ENCODE measurements around the gene MRPL28.
"Not testable (repeated sequence)": the region's sequence is repeated elsewhere in the genome, so short reads cannot be mapped to it uniquely, and the experiment has no call there.

The MRPL28 gene

DNA sequence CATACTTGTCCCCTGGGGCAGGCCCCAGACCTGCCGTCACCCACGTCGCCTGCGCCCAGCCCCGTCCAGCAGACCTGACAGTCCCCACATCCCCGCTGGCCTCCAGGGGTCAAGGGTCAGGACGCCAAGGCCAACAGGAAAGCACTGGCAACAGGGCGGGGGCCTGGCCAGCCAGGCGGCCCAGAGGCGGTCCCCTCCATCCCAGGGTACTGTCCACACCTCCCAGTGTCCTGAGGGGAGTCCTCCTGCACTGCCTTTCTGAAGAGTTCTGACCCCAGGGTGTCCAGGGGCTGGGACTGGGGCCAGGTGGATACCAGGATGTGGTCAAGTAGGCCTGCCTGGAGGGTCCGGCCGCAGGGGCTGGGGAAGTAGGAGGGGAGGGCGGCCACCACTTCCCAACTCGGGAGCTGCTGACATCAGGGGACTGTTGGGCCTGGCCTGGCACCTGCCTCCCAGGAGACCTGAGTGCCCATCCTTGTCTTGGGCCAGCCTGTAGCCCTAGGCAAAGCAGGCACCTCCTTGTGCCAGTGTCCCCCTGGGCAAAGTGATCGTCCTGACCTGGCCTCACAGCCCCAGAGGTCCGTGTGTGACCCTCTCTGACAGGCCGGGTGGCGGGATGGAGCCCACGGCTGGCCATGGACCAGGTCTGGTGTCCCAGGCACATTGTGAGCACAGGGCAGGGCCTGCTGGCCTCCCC lies 11.1 kb downstream of the MRPL28 start:
- DNase-seq: no peak

DNA sequence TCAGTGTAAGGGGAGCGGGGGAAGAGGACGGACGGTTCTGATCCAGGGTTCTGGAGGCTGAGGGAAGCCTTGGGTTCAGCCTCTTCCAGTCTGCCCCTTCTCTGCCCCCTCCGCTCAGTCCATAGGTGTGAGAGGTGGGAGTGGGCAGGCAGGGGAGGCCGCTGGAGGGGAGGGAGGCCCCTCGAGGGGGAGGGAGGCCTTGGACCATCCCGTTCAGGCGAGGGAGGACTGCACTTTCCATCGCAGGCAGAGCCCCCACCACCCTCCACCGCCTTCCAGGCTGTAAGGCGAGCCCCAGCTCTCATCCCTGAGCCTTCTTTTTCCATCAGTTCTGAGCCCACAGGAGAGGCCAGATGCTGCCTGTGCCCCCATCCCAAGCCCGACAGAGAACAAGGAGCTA lies 13.6 kb downstream of the MRPL28 start:
- DNase-seq: no peak

DNA sequence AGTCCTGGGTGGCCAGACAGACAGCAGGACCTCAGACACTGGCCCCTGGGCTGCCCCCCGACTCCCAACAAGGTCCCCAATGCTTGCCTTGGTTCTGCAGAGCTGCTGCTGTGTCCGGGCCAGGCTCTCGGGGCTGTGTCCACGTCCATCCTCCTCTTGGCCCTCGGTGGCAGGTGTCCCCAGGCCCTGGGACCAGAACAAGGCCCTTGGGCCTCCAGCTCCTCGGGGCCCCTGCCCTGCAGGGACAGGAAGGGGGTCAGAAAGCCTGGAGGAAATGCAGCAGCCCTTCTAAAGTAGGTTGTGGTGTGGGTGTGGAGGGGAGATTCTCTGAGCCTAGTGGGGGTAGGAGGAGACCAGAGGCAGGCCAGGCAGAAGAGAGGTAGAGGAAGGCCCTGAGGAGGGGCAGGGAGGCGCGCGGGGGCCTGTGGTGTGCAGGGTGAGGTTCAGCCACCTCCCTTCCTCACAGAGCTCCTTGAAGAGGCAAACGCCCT lies 15.3 kb downstream of the MRPL28 start:
- DNase-seq: peak; percentile 47

DNA sequence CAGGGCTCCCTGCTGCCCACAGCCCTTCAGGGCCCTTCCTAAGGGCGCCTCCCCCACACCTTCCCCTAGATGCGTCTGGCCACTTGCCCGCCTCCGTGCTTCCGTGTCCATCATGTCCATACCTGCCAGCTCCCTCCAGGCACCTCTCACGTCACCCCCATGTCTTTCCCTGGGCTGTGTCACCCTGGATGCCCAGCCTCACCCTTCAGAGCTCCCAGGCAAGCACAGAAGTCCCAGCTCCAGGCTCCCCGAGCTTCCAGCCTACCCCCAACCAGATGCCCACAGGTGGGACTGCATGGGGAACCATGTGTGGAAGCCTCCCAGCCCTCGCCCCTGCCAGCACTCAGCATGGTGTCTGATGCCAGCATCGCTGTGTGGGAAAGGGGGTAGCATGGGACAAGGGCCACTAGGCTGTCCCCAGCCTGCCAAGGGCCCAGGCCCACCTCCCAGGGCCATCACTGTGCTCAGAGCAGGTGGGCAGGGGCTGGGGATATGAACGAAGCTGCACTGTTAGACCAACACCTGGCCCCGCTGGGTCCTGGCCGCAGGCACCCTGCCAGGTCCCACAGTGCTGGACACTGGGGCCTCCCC lies 16.0 kb downstream of the MRPL28 start:
- DNase-seq: no peak

DNA sequence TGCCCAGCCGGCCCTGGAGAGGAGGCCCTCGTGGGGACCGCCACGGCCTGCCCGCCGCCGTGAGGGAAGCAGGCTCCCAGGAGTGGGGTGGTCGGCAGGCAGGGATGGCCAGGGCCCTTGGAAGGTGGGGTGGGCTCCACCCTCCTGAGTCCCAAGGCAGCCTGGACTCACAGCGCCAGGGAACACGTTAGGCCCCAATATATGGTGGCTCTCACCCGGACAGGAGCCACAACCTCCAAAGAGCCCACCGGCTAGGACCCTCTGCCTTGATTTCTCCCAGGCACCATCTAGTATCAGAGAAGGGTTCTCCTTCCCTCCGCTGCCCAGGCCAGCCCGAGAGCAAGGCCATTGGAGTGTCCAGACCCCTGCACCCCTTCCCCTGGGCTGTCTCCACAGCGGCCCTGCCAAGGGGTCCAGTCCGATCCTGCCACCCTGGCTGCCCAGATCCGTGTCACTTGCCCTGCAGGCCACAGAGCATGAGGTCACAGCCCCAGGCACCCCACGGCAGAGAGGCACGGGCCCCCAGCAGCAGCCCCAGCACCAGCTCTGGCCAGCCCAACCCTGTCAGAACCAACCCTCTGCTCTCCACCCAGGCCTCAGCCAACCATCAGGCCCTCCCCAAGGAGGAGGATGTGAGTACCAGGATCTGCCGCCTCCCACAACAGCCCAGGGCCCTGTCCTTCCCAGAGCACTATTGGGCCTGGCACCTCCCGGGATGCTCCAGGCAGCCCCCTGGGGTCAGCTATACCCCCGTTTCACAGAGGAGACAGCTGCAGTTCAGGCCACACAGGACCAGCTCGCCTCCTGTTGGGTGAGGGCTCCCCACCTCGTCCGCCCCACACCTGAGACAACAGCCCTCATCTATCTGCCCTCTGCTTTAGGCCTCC lies 16.7 kb downstream of the MRPL28 start:
- no peak for DNase-seq

DNA sequence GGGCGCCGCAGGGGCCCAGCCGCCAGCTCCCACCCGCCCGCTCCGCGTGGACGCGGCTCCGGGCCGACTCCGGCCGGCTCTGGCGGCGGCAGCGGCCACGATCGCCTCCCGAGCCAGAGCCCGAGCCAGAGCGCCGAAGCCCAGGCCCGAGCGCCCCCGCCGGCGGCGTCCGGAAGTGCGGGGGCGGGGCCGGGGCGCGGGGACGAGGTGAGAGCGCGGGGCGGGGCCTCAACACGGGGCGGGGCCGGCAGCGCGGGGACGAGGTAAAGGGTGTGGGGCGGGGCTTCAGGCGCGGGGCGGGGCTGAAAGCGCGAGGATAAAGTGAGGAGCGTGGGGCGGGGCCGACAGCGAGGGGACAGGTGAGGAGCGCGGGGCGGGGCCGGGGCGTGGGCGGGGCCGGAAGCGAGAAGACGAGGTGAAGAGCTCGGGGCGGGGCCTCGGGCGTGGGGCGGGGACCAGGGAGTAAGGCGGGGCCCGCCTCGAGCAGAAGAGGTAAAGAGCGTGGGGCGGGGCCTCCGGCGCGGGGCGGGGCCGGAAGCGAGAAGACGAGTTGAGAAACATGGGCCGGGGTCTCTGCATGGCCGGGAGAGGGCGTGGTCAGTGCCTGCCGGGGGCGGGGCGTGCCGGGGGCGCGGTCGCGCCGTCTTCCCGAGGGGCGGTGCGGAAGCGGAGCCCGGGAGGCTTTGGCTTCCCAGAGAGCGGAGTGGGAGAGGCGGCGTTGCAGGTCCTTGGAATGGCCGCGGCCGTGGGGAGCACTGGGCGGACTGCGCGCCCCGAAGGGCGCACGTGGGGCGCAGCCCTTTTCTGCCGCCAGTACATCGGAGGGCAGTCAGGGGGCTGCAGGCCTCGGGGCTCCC lies 17.6 kb downstream of the MRPL28 start, which contains the start of gene AXIN1:
AXIN1 (minus strand) TSS at position 177 of the 857 bp plus-strand sequence. CDS start 5,698 bp downstream, outside the sequence.
- DNase-seq: peak; percentile 100

DNA sequence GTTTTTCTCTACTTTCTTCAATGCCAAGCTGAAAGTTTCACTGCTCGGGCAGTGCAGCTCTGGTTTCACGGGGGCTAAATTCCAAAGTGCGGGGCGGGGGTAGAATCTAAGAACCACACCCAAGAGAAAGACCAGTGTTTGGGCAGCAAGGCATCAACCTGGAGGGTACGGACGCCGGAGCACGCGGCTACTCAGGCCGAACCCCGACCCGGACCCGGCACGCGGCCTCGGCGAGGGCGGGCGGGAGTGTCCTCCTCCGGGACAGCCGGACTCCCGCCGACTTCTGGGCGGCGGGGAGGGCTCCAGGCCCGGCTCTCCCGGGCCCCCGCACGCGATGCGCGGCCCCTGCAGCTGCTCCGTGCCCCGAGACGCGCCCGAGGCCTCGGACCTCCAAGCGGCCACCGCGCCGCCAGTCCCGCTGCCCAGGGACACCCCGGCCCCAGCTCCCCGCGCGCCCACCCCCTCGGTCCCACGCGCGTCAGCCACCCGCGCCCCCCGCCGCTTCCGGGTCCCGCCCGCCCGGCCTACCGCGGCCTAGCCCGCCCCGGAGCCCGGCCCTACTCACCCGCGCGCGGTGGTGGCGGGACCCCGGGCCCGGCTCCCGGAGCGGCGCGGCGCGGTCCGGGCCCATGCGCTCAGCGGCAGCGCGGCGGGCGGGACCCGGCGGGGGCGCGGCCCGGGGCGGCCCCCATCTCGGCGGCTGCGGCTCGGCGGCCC lies 18.4 kb downstream of the MRPL28 start:
- DNase-seq: peak; percentile 26

DNA sequence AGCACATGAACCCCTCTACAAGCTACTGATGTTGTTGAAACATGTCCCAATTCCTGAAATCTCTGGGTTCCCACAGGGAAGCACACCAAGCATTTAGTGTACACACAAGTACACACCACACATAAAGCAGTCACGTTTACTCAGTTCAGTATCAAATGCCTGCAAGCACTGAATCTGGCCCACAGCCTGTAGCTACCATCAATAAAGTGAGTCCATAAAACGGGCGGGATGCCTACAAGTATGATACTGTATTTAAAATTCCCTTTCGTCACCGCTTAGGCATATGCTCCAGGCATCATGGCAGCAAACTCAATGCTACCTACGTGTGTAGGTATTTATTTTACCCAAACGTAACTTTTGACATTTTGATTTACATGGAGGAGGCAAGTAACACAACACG lies 20.1 kb downstream of the MRPL28 start:
- no peak for DNase-seq

DNA sequence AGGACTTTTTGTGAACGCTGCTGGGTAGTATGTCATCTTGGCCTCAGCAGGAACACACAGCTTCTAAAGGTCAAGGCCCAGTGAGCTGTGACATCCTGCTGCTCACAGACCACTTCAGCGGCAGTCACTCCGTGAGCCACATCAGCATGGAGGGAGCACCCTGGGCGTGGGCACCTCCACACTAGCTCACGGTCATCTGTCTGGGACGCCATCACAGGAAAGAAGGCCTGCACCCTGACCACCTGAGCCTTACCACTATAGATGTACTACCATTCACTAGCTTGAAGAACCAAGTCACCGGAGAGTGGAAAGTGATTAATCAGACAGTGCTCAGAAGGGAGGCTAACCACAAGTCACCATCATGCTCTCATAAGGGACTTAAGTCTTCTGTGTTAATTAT lies 21.1 kb downstream of the MRPL28 start:
- DNase-seq: no peak

DNA sequence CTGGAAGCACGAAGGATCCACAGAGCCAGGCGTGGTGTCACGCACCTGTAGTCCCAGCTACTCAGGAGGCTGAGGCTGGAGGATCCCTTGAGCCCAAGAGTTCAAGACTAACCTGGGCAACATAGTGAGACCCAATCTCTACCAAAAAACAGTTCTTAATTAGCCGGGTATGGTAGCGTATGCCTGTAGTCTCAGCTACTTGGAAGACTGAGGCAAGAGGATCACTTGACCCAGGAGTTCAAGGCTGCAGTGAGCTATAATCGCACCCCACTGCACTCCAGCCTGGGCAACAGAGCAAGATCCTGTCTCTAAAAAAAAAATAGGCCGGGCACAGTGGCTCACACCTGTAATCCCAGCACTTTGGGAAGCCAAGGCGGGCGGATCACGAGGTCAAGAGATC lies 21.8 kb downstream of the MRPL28 start:
- DNase-seq: not testable (repeated sequence)

DNA sequence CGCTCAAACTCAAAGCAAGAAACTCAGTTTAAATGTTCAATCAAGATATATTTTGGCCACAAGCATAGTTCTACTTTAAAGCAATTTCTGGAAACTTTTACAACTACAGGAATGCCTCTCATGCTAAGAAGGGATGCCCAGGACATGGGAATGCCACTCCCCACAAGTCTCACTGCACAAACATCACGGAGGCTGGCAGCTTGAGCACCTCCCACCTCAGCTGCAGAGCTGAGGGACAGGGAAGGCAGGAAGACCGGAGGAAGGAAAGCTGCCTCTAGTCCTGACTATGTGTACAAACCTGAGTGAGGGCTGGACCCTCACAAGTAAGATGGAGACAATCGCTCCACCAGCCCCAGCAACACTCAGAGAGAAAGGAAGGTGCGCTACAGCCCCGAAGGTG lies 23.1 kb downstream of the MRPL28 start:
- DNase-seq: no peak

DNA sequence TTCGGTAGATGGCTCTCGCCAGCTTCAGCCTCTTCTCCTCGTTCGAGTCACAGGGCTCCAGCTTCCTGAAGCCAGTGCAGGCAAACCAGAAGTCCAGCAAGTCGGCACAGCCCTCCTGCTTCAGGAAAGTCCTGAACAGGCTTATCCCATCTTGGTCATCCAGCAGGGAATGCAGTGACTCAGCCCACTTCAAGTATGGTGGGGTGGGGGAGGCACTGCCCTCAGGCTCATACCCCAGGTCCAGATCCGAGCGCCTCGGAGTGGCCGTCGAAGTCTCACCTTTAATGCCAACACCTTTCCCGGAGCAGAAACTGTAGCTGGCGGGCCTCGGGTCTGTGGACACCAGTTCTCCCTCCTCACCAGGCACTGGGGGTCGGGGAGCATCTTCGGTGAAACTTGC lies 23.8 kb downstream of the MRPL28 start:
- no peak for DNase-seq

DNA sequence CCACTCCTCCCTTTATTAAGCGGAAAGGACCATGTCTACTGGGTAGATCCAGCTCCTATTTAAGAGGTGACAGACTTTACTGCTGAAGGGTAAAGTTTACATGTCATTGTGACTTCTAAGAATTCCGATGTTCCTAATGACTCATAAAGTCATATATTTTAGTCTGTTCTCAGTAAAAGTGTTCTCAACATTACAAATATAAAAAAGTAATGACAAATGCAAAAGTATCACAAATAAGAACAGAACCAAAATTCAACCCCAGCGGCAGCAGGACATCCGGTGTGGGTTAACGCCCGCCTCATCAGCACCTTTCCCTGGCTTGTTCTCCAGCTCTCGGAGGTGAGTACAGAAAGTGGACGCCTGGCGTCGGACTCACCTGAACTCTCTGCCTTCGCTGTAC lies 24.6 kb downstream of the MRPL28 start:
- no peak for DNase-seq

DNA sequence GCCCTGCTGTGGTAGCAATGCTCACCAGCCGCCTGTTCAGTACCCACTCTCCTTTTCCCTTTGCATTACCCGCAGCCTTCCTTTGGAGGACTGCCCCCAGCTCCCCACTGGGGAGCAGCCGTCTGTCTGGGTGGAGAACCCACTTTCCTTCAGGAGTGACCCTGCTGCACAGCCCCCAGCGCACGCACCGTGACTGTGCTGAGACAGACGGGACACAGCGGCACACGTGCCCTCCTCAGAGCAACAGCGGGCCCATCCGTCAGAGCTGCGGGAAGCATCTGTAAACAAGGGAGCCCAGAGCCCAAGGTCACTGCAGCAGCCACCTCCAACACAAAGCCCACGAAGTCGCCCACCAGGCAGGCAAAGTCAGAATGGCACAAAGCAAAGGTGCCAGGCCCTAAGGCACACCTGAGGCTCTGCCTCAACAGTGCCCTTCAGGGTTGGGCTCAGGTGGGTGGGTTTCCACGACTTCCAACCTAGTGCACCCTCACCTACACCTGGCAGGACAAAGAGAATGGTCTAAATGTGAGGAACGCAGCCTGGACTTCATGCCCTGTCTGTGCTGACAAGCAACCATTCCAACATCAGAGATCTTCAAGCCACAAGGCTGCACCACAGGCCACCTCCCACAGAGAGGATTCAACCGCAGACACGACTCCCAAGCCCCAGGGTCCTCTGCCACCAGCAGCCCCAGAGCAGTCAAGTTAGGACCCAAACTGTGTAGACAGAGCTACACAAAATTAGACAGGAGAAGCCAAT lies 27.7 kb downstream of the MRPL28 start:
- DNase-seq: no peak

DNA sequence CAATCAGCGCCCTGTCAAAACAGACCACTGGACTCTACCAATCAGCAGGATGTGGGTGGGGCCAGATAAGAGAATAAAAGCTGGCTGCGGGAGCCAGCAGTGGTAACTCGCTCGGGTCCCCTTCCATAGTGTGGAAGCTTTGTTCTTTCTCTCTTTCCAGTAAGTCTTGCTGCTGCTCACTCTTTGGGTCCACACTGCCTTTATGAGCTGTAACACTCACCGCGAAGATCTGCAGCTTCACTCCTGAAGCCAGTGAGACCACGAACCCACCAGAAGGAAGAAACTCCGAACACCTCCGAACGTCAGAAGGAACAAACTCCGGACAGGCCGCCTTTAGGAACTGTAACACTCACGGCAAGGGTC lies 28.4 kb downstream of the MRPL28 start:
- DNase-seq: not testable (repeated sequence)

DNA sequence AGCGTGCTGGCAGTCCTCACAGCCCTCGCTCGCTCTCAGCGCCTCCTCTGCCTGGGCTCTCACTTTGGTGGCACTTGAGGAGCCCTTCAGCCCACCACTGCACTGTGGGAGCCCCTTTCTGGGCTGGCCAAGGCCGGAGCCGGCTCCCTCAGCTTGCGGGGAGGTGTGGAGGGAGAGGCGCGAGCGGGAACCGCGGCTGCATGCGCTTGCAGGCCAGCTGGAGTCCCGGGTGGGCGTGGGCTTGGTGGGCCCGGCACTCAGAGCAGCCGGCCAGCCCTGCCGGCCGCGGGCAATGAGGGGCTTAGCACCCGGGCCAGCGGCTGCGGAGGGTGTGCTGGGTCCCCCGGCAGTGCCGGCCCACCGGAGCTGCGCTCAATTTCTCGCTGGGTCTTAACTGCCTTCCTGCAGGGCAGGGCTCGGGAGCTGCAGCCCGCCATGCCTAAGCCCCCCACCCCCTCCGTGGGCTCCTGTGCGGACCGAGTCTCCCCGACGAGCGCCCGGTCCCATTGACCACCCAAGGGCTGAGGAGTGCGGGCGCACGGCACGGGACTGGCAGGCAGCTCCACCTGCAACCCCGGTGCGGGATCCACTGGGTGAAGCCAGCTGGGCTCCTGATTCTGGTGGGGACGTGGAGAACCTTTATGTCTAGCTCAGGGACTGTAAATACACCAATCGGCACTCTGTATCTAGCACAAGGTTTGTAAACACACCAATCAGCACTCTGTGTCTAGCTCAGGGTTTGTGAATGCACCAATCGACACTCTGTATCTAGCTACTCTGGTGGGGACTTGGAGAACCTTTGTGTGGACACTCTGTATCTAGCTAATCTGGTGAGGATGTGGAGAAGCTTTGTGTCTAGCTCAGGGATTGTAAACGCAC lies 29.0 kb downstream of the MRPL28 start:
- not testable (repeated sequence) for DNase-seq

DNA sequence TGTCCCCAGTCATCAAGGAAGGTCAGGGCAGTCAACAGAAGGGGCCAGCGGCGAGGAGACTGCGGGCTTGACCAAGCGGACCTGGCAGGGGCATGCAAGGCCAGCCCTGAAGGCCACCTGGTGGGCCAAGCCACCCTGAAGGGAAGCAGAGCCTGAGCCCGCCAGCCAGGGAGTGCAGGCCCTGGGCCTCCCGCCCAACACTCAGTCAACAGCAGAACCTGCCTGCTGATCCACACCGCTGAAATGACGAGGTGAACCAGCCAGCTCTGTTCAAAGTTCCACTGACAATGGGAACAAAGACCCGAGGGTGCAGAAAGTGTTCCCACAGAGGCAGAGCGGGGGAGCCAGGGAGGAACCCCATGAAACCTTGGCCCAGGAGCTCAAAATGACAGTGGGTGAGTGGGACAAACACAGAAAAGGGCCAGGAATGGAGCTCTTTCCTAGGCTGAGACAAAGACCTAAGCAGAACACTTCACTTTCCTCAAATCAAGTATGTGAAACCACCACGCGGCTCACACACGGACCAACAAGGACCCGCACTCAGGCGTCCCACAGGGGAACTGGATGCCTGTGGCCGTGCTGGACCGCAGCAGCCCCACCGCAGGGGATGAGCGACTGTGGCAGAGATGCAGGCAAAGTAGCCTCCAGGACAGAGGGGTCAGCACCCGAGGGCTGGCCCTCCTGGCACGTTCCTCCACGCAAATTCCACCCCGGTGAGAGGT lies 29.8 kb downstream of the MRPL28 start:
- no peak for DNase-seq

DNA sequence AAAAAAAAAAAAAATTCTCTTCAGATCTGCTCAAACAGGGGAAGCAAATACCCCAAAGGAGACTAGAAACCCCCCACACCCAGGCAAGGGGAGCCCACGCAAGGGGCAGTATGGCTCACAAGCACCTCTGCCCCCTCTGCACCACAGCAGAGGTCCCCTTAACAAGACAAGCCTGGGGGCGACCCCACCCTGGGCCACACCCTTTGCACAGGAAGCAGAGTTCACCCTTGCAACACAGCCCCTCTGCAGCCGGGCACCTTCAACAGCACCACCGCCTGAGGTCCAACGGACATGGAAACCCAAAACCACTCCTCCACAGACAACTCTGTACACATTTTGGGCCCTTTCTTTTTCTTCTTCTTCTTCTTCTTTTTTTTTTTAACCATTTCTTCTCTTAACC lies 30.7 kb downstream of the MRPL28 start:
- DNase-seq: no peak

DNA sequence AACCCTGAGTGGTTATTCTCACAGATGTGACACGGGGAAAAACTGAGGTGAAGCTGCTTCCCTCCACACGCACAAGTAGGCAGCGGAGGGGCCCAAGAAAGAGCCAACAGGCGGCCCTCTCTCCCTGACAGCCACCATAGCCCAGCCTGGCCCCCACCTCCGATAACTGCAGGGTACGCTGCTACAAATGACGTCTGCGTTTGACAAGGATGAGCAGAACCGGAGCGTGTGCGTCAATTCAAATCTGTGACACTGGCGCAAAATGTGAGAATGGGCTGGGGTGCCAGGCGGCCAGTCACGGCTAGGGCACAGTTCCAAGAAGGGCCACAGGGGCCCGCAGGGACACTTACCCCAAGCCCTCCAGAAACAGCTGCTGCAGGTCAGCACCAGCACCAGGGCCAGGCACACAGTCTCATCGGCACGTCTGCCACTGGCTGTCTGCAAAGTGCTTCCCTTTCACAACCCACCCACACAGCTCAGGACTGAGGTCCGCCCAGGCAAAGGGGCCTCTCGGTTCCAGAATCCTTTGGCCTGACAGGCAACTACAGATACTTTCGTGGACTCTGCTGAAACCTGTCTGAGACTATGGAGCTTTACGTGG lies 32.3 kb downstream of the MRPL28 start:
- DNase-seq: no peak

All from activated CD4-positive, alpha-beta T cell treated with anti-CD3 and anti-CD28 coated beads, Interleukin-2, amount 50 U/mL, for 1 hour (primary cell).